Mucosa of stomach (tissue), 1 donor: ENCODE data around the gene SKIL.

ENCODE experiments used
- H3K27me3 ChIP-seq: one replicate; pipeline ENCODE4 v1.7.0; 2013; ENCODE audit warnings: mild to moderate bottlenecking, low read length; ENCODE audit not compliant: control insufficient read depth, insufficient read depth
- H3K36me3 ChIP-seq: one replicate; pipeline ENCODE4 v1.7.0; 2013; ENCODE audit warnings: low read length; ENCODE audit not compliant: control insufficient read depth, insufficient read depth
- H3K4me1 ChIP-seq: one replicate; pipeline ENCODE4 v1.7.0; 2013; ENCODE audit warnings: mild to moderate bottlenecking, low read length; ENCODE audit not compliant: control insufficient read depth, insufficient read depth
- H3K4me3 ChIP-seq: one replicate; pipeline ENCODE4 v1.7.0; 2013; ENCODE audit warnings: low read length
- H3K9ac ChIP-seq: one replicate; pipeline ENCODE4 v1.7.0; 2013; ENCODE audit warnings: mild to moderate bottlenecking, low read length, moderate library complexity
- H3K9me3 ChIP-seq: one replicate; pipeline ENCODE4 v1.7.0; 2013; ENCODE audit warnings: mild to moderate bottlenecking, low read length, moderate library complexity; ENCODE audit not compliant: control insufficient read depth
- donor health status: Pancreatic carcinoma.

SKIL gene

DNA sequence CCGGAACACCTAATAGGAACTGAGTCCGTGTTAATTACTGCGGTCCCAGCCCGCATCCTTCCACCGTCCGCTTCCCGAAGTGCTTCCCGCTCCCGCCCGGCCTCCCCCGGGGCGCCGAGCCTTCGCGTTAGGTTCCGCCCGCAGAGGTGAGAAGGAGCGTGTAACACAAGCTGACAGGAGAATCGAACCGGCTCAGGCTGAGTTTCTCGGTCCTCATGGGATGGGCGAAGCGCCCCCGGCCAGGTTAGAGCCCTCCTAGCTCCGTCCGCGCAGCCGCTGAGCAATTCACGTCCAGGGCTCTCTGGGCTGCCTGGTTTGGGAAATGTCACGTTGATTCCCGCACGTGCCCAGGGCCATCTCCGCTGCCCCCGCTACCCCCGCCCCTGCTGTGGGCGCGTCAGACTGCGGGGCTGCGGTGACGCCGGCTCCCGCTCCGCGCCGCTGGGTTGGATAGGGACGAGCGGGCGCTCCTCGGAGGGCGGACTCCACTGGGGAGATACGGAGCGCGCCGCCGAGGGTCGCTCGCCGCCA is 62.1 kb downstream of the SKIL start:
- no peak overlapping the region for H3K9ac ChIP-seq
- no peak overlapping the region for H3K4me3 ChIP-seq
- H3K9me3 ChIP-seq = no peaks in the 10 kb centered on the region
- H3K36me3 ChIP-seq = no peaks in the 10 kb centered on the region
- peaks cover 27% of the 10 kb centered on the region for H3K27me3 ChIP-seq
- H3K4me1 ChIP-seq = peaks cover 10% of the 10 kb centered on the region

DNA sequence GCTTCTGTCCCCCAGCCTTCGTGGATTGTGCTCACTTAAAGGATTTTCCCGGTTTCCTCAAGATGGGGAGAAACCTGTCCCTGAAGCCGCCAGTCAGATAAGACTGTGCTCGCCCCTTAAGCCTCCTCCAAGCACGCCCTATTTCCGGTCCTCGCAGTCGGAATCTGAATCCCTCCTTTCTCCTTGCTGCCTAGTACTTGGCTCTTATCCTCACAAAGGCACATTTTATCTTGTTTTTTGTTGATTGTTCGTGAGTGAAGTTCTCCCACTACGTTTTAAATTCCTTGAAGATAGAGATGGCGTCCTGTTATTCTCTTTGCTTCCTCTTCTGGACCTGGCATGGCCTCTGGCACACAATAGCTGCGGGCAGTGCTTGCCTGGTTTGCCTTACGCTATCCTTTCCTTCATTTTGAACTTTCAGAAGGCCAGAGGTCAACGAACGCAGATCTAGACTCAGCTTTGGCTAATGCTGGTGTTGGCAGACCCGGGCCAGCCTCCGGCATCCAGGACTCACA is 62.8 kb downstream of the SKIL start:
- no peak overlapping the region for H3K4me3 ChIP-seq
- H3K36me3 ChIP-seq = no peaks in the 10 kb centered on the region
- H3K27me3 ChIP-seq = peaks cover 27% of the 10 kb centered on the region
- H3K9me3 ChIP-seq = no peaks in the 10 kb centered on the region
- H3K4me1 ChIP-seq = peaks cover 10% of the 10 kb centered on the region
- no peak overlapping the region for H3K9ac ChIP-seq

DNA sequence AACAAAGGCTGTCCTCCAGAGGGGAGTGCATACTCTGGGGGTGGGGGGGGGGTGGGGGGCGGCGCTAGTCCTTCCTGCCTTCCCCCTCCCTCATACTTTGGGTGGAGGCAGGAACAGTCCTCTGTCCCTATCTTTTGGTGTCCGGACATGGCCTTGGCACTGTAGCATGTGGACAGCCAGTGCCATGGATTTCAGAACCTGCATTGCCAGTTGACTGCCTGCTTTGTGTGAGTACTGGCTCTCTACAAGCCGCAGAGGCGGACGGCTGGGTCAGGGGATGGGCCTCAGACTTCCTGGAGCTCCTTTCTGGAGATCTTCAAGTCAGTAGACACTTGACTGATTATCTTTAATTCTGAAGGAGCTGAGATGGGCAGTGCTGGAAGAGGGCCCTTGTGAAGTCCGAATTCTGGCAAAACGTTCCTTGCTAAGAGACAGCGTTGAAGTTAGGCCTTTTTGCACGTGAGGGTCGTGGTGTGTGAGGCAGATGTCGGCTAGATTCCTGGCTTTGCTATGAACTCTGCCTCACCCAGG is 63.7 kb downstream of the SKIL start:
- H3K36me3 ChIP-seq = no peaks in the 10 kb centered on the region
- H3K27me3 ChIP-seq = peaks cover 27% of the 10 kb centered on the region
- H3K4me1 ChIP-seq = peaks cover 10% of the 10 kb centered on the region
- no peak overlapping the region for H3K4me3 ChIP-seq
- no peaks in the 10 kb centered on the region for H3K9me3 ChIP-seq
- H3K9ac ChIP-seq = no peak overlapping the region

DNA sequence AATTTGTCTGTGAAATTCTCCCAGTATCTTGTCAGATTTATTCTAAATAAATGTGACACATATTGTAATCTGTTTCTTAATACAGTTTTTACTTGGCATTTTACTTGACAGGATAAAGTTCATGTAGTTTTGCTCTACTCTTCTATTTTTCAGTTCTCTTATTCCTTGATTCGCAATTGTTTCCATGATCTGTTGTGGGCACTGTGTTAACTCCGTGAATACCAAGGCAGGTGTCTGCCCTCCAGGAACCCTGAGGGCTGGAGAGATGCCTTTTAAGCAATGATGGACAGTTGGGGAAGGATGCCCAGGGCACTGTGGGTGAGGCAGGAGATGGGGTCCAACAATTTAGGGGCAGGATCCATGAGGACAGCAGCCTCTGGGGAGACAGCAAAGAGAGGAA is 64.2 kb downstream of the SKIL start:
- no peak overlapping the region for H3K9ac ChIP-seq
- H3K36me3 ChIP-seq = no peaks in the 10 kb centered on the region
- H3K27me3 ChIP-seq = peaks cover 27% of the 10 kb centered on the region
- H3K9me3 ChIP-seq = no peaks in the 10 kb centered on the region
- no peak overlapping the region for H3K4me3 ChIP-seq
- peaks cover 10% of the 10 kb centered on the region for H3K4me1 ChIP-seq

DNA sequence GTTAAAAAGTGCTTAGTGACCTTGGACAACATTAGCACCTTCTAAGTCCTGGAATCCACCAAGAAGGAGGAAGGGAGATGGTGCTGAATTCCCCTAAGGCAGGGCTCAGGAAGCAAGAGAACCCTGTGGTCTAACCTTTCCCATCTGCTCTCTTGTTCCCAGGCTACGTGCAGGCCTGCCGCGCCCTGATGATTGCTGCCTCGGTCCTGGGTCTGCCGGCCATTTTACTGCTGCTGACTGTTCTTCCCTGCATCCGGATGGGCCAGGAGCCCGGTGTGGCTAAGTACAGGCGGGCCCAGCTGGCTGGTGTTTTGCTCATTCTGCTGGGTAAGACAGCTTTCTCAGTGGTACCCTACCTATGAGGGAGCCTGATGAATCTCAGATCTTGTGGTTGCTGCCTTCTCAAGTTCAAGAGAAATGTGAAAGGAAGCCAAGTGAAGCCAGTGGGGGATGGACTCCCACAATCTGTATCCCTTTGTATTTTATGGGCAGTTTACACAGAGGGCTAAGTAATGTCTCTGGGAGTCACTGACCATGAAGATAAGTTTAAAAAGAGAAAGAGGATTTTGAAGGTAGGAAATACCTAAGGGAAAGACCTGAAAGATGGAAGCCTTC is 65.6 kb downstream of the SKIL start:
- Histone ChIP-seq H3K4me3 (no peak overlapping the region), H3K9ac (no peak overlapping the region), H3K9me3 (no peaks in the 10 kb centered on the region), H3K27me3 (peaks cover 27% of the 10 kb centered on the region), H3K4me1 (peaks cover 10% of the 10 kb centered on the region), H3K36me3 (no peaks in the 10 kb centered on the region)

DNA sequence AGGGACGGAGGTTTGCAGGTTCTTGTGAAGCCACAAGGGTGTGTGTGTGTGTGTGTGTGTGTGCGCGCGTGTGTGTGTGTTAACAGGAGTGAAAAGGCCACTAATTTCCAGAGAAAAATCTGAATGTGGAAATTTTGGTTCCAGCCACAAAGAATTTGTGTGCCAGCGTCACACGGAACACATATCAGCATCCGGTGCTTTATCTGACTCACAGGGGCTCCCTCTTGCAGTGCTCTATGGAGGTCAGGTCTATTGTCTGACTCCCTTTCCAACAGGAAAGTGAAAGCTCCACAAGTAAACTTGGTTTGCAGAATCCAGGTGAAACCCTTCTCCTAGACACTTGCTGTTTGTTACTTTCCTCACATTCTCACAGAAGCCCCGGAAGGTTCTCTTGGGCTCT is 67.4 kb downstream of the SKIL start:
- Histone ChIP-seq H3K27me3 (peaks cover 9% of the 10 kb centered on the region), H3K4me3 (no peak overlapping the region), H3K9me3 (no peaks in the 10 kb centered on the region), H3K4me1 (no peaks in the 10 kb centered on the region), H3K36me3 (no peaks in the 10 kb centered on the region), H3K9ac (no peak overlapping the region)

DNA sequence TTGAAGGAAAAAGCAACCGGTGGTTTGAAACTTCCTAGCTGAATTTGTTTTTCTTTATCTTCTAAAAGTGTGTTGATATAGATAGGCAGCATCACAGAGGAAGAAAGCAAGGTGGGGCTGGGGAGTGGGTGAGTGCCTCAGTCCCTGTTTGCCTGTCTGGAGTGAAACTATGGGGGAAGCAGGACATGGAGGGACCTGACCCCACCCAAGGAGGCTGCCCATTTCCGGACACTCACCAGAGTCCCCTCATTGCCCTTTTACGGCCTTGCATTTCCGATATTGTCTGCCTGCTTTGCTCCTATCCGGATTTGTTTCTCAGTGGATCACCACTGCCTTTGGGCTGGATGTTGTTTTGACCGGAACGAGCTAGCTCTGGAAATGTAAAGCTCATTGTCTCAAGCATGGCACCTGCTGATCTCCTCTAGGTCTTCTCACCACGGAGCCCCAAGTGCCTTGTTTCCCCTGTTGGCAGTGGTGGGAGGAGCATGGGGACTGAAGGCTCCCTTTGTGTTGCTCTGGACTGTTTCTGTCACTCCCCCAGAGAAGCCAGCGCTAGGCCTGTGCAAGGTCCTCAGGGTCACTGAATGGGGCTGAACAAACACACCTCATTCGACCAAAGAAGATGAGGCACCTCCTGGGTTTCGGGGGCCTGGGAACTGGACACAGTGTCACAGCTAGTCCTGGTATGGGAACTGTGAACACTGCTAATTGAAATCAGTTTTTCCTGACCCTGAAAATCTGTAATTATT is 68.2 kb downstream of the SKIL start:
- Histone ChIP-seq H3K9me3 (no peaks in the 10 kb centered on the region), H3K9ac (no peak overlapping the region), H3K4me3 (no peak overlapping the region), H3K36me3 (no peaks in the 10 kb centered on the region), H3K4me1 (no peaks in the 10 kb centered on the region), H3K27me3 (peaks cover 1% of the 10 kb centered on the region)

DNA sequence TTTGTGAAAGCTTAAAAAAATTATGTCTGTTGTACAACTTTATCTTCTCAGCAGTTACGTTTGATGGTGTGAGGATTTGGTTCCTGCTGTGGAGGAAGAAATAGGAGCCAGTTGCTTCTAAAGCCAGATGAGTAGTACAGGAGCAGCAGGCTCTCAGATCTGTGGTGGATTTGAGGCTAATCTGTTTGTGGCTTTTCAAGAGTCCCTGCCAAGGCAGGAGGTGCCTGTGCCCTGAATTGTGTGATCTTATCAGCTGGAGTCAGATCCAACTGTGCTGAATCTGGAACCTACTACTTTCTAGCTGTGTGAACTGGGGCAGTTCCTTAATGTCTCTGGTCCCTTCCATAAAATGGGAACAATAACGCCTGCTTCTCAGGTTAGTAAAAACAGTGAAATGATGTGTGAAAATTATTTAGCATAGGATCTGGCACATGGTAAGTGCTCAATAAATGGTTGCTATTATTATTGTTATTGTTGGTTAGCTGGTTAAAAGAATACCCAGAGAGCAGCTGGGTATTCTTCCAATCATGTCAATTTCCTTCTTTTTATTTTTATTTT is 68.8 kb downstream of the SKIL start:
- no peak overlapping the region for H3K9ac ChIP-seq
- no peak overlapping the region for H3K4me3 ChIP-seq
- H3K27me3 ChIP-seq = no peaks in the 10 kb centered on the region
- no peaks in the 10 kb centered on the region for H3K36me3 ChIP-seq
- no peaks in the 10 kb centered on the region for H3K4me1 ChIP-seq
- H3K9me3 ChIP-seq = no peaks in the 10 kb centered on the region

DNA sequence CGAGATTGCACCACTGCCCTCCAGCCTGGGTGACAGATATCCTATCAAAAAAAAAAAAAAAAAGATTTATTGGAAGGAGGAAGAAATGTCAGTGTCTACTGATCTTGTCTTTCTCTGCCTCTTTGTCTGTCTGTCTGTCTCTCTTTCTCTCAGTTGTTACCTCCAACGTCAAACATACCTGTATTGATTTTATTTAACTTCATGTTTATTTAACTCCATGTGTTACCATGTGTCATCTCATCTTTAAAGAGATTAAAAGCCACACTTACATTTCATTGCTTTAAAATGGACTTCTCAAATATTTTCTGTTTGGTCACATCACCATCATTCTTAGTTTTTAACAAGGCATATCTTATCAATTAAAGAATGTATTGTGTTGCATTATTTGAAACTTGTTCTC is 70.6 kb downstream of the SKIL start:
- Histone ChIP-seq H3K36me3 (no peaks in the 10 kb centered on the region), H3K27me3 (no peaks in the 10 kb centered on the region), H3K4me3 (no peak overlapping the region), H3K9me3 (no peaks in the 10 kb centered on the region), H3K4me1 (no peaks in the 10 kb centered on the region), H3K9ac (no peak overlapping the region)

DNA sequence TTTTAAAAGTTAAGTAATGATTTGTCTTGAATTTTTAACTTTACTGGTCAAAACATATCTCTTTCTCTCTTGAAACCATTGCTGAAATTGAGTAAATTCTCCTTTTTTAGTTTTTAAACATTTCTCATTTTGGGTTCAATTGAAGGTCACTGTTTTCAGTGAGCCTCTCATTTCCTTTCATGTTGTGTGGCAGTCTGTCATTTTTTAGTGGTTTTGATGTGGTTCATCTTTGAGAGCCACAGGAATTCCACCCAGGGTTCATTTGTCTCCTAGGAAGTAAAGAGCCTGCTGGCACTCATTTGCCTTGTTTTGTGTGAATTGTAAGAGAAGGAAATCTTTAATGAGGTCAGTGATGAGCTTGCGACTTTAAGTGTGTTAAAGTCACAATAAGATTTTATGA is 71.5 kb downstream of the SKIL start:
- Histone ChIP-seq H3K36me3 (no peaks in the 10 kb centered on the region), H3K9me3 (no peaks in the 10 kb centered on the region), H3K4me1 (no peaks in the 10 kb centered on the region), H3K4me3 (no peak overlapping the region), H3K9ac (no peak overlapping the region), H3K27me3 (no peaks in the 10 kb centered on the region)

DNA sequence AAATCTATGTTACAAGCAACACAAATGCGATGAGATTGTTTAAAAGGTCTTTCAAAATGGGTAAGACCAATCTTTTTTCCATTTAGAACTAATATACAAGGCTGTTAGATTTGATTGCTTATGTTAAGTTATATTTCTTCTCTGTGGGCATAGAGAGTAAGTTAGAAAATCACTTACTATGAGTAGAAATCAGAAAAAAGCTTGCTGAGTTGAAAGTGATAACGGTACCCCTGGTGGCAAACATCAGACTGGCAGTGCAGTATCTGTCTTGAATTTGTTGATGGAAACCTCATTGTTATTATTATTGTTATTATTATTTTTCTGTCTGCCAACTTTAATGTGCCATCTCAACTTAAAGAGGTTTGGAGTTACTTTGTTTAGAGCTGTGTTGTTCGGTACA is 73.5 kb downstream of the SKIL start:
- no peaks in the 10 kb centered on the region for H3K36me3 ChIP-seq
- H3K9me3 ChIP-seq = no peaks in the 10 kb centered on the region
- no peaks in the 10 kb centered on the region for H3K4me1 ChIP-seq
- H3K27me3 ChIP-seq = no peaks in the 10 kb centered on the region
- no peak overlapping the region for H3K9ac ChIP-seq
- H3K4me3 ChIP-seq = no peak overlapping the region

DNA sequence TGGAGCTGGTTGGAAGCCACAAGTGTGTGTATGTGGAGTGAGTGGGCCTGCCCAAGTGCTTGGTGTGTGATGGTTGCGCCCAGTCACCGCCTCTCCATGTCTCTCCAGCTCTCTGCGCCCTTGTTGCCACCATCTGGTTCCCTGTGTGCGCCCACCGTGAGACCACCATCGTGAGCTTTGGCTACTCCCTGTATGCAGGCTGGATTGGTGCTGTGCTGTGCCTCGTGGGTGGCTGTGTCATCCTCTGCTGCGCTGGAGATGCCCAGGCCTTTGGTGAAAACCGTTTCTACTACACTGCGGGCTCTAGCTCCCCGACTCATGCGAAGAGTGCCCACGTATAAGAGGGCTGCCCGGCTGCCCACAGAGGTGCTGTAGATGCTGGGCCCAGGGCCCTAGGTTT is 74.9 kb downstream of the SKIL start:
- H3K36me3 ChIP-seq = no peaks in the 10 kb centered on the region
- H3K4me3 ChIP-seq = no peak overlapping the region
- H3K4me1 ChIP-seq = no peaks in the 10 kb centered on the region
- H3K27me3 ChIP-seq = no peaks in the 10 kb centered on the region
- H3K9me3 ChIP-seq = no peaks in the 10 kb centered on the region
- H3K9ac ChIP-seq = no peak overlapping the region
